Liver (tissue), 9 donors: ENCODE measurements around the gene SIN3B. TPM values are rescaled to one million over a fixed set of nuclear protein-coding genes. Genes with fewer than 3 reads are reported as not detected.

Experiments
- DNase-seq: peaks from one replicate; pipeline ENCODE4 v3.0.0-alpha.2; 2017; ENCODE audit warnings: low spot score
- H3K27ac ChIP-seq, 2 donors: one replicate each; pipeline ENCODE4 v1.7.0; 2013; ENCODE audit warnings: inconsistent platforms in 2 of 2, low read length in 2 of 2, control low read depth in 1 of 2, low read depth in 1 of 2, mild to moderate bottlenecking in 1 of 2
- H3K27me3 ChIP-seq, 4 donors: one replicate each; pipeline versions ENCODE4 v1.6.1 to v1.7.0; 2013; ENCODE audit warnings: low read length in 3 of 4, inconsistent platforms in 1 of 4, mild to moderate bottlenecking in 1 of 4, moderate library complexity in 1 of 4; ENCODE audit not compliant: control insufficient read depth in 4 of 4, insufficient read depth in 4 of 4
- H3K36me3 ChIP-seq, 4 donors: one replicate each; pipeline versions ENCODE4 v1.6.1 to v1.7.0; 2013; ENCODE audit warnings: low read length in 3 of 4, mild to moderate bottlenecking in 3 of 4, low read depth in 1 of 4, moderate library complexity in 1 of 4; ENCODE audit not compliant: control insufficient read depth in 4 of 4, insufficient read depth in 3 of 4
- H3K4me1 ChIP-seq, 4 donors: one replicate each; pipeline versions ENCODE4 v1.6.1 to v1.7.0; 2013; ENCODE audit warnings: low read length in 3 of 4, mild to moderate bottlenecking in 3 of 4, moderate library complexity in 1 of 4; ENCODE audit not compliant: control insufficient read depth in 4 of 4, insufficient read depth in 4 of 4
- H3K4me3 ChIP-seq, 3 donors: one replicate each; pipeline versions ENCODE4 v1.6.1 to v1.7.0; 2013; ENCODE audit warnings: low read length in 3 of 3, control low read depth in 1 of 3, low read depth in 1 of 3, mild to moderate bottlenecking in 1 of 3
- H3K9ac ChIP-seq, 2 donors: one replicate each; pipeline ENCODE4 v1.7.0; 2013; ENCODE audit warnings: low read length in 2 of 2, mild to moderate bottlenecking in 2 of 2, moderate library complexity in 2 of 2, control low read depth in 1 of 2, low read depth in 1 of 2
- H3K9me3 ChIP-seq, 4 donors: one replicate each; pipeline versions ENCODE4 v1.6.1 to v1.7.0; 2013; ENCODE audit warnings: low read length in 3 of 4; ENCODE audit not compliant: control insufficient read depth in 4 of 4
- ATF3 ChIP-seq: IDR thresholded peaks from 2 replicates; pipeline ENCODE4 v1.6.1; 2016; ENCODE audit warnings: antibody characterized with exemption
- CTCF ChIP-seq: fragments of 150-350 bp; IDR thresholded peaks from 2 replicates; pipeline ENCODE4 v1.5.1; 2017; ENCODE audit warnings: improper control_type of control experiment, low read depth, low read length; ENCODE audit not compliant: missing input control
- EGR1 ChIP-seq, 2 donors: IDR thresholded peaks; 2 replicates each; pipeline ENCODE4 v1.6.1; 2016 to 2018; ENCODE audit warnings: antibody characterized with exemption in 2 of 2, low read depth in 2 of 2
- FOXA1 ChIP-seq: IDR thresholded peaks from 2 replicates; pipeline ENCODE4 v1.6.1; 2016; ENCODE audit warnings: antibody characterized with exemption
- GABPA ChIP-seq, 2 donors: IDR thresholded peaks in 1 of 2; conservative IDR thresholded peaks in 1 of 2; 2 replicates each; pipeline ENCODE4 v1.6.1; 2016; ENCODE audit warnings: antibody characterized with exemption in 2 of 2, mild to moderate bottlenecking in 1 of 2, moderate library complexity in 1 of 2
- HNF4A ChIP-seq, 2 donors: conservative IDR thresholded peaks; 2 replicates each; pipeline ENCODE4 v1.6.1; 2016; ENCODE audit warnings: antibody characterized with exemption in 2 of 2, mild to moderate bottlenecking in 2 of 2
- HNF4G ChIP-seq: IDR thresholded peaks from 2 replicates; pipeline ENCODE4 v1.6.1; 2016; ENCODE audit warnings: antibody characterized with exemption
- JUND ChIP-seq, 2 donors: IDR thresholded peaks; 2 replicates each; pipeline ENCODE4 v1.6.1; 2016; ENCODE audit warnings: antibody characterized with exemption in 2 of 2
- MAX ChIP-seq: IDR thresholded peaks from 2 replicates; pipeline ENCODE4 v1.6.1; 2016; ENCODE audit warnings: antibody characterized with exemption
- NR2F2 ChIP-seq: IDR thresholded peaks from 2 replicates; pipeline ENCODE4 v1.6.1; 2016; ENCODE audit warnings: antibody characterized with exemption
- REST ChIP-seq: IDR thresholded peaks from 2 replicates; pipeline ENCODE4 v1.6.1; 2016; ENCODE audit warnings: antibody characterized with exemption, mild to moderate bottlenecking
- RXRA ChIP-seq, 2 donors: IDR thresholded peaks; 2 replicates each; pipeline ENCODE4 v1.6.1; 2017 to 2018; ENCODE audit warnings: antibody characterized with exemption in 2 of 2, mild to moderate bottlenecking in 1 of 2
- SP1 ChIP-seq: IDR thresholded peaks from 2 replicates; pipeline ENCODE4 v1.6.1; 2018; ENCODE audit warnings: antibody characterized with exemption, mild to moderate bottlenecking
- TAF1 ChIP-seq: conservative IDR thresholded peaks from 2 replicates; pipeline ENCODE4 v1.6.1; 2016; ENCODE audit warnings: antibody characterized with exemption, mild to moderate bottlenecking
- YY1 ChIP-seq: IDR thresholded peaks from 2 replicates; pipeline ENCODE4 v1.6.1; 2016; ENCODE audit warnings: antibody characterized with exemption, mild to moderate bottlenecking
- ZBTB33 ChIP-seq: IDR thresholded peaks from 2 replicates; pipeline ENCODE4 v1.6.1; 2016; ENCODE audit warnings: antibody characterized with exemption
- WGBS: extraction: QIAGEN DNeasy Blood & Tissue Kit; methylation state at CpG from one replicate; pipeline ENCODE4 v1.1.7; 2013; 5-methylcytosine and 5-hydroxymethylcytosine counted together
- polyA plus RNA-seq, 2 donors: library from polyadenylated mRNA; stranded (reverse) in 1 of 2; unstranded in 1 of 2; fragments of 200-250 nt in 1 of 2; fragments of >200 nt in 1 of 2; fragmentation: Nextera tagmentation in 1 of 2; extraction: Ambion mirVana in 1 of 2; gene quantifications; one replicate each; pipeline versions ENCODE4 v1.2.1 to v1.2.3, GENCODE V29; 2013 to 2015
- total RNA-seq, 2 donors: library from RNA; depleted of rRNA; stranded (reverse); fragments of >200 nt; gene quantifications; one replicate each; pipeline ENCODE4 v1.2.3, GENCODE V29; 2014
- donor health status: healthy.
- donor health status: healthy.
- donor health status: healthy.
- donor health status: healthy.
- donor health status: healthy.

The SIN3B gene
- total and polyA plus RNA-seq, 4 donors: 6.1 to 17.1 (median 8.6) TPM

GRCh38 chr19:16882146-16882545, 52.9 kb downstream of the SIN3B start:
- H3K27me3 ChIP-seq: no peaks in the 10 kb centered on the region
- DNase-seq: no peak
- 96% methylated on average over 3 of the region's 3 CpGs for WGBS

More at GRCh38 chr19:16882146-16882545, 52.9 kb downstream of the SIN3B start:
- TF ChIP-seq HNF4A (conservative IDR thresholded peaks at IDR 0.05): no peak
- no peak for TF ChIP-seq YY1
- no peak for TF ChIP-seq CTCF
- no peak for TF ChIP-seq FOXA1
- no peak for TF ChIP-seq NR2F2
- TF ChIP-seq RXRA (IDR thresholded peaks at IDR 0.05): no peak
- no peak for TF ChIP-seq ATF3
- no peak for TF ChIP-seq HNF4G
- no peak for TF ChIP-seq EGR1 (IDR thresholded peaks at IDR 0.05; ENCODE audit: low read depth in 2 of 2)
- TF ChIP-seq GABPA (IDR thresholded peaks at IDR 0.05 in 1 of 2, conservative IDR thresholded peaks at IDR 0.05 in 1 of 2): no peak
- TF ChIP-seq ZBTB33: no peak
- no peak for TF ChIP-seq TAF1
- no peak for TF ChIP-seq MAX
- TF ChIP-seq SP1: no peak
- no peak for TF ChIP-seq REST
- no peak for TF ChIP-seq JUND (IDR thresholded peaks at IDR 0.05)
- peaks cover 0 to 19% (median 3%) of the 10 kb centered on the region in 4 donors for H3K9me3 ChIP-seq
- no peak overlapping the region for H3K9ac ChIP-seq
- peaks cover 8 to 27% (median 10%) of the 10 kb centered on the region in 4 donors for H3K36me3 ChIP-seq
- H3K27ac ChIP-seq: no peak overlapping the region
- H3K4me3 ChIP-seq: no peak overlapping the region
- no peaks in the 10 kb centered on the region for H3K4me1 ChIP-seq
